WI38 (cell line): ENCODE data around the gene F10.

Experiments used
- H3K4me3 ChIP-seq: 2 replicates; pipeline ENCODE4 v1.5.1; 2011; ENCODE audit warnings: low read depth, mild to moderate bottlenecking, control low read depth, low read length
- TF ChIP-seq, protein P1 (sequence below): IDR thresholded peaks from 2 replicates; pipeline ENCODE4 v1.5.1; 2012; ENCODE audit warnings: low read depth, mild to moderate bottlenecking, control low read depth, low read length

Gene F10

GRCh38 chr13:113126265-113127150 is 3.9 kb downstream of the F10 start:
- TF ChIP-seq, protein P1, sequence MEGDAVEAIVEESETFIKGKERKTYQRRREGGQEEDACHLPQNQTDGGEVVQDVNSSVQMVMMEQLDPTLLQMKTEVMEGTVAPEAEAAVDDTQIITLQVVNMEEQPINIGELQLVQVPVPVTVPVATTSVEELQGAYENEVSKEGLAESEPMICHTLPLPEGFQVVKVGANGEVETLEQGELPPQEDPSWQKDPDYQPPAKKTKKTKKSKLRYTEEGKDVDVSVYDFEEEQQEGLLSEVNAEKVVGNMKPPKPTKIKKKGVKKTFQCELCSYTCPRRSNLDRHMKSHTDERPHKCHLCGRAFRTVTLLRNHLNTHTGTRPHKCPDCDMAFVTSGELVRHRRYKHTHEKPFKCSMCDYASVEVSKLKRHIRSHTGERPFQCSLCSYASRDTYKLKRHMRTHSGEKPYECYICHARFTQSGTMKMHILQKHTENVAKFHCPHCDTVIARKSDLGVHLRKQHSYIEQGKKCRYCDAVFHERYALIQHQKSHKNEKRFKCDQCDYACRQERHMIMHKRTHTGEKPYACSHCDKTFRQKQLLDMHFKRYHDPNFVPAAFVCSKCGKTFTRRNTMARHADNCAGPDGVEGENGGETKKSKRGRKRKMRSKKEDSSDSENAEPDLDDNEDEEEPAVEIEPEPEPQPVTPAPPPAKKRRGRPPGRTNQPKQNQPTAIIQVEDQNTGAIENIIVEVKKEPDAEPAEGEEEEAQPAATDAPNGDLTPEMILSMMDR = no peak

DNA sequence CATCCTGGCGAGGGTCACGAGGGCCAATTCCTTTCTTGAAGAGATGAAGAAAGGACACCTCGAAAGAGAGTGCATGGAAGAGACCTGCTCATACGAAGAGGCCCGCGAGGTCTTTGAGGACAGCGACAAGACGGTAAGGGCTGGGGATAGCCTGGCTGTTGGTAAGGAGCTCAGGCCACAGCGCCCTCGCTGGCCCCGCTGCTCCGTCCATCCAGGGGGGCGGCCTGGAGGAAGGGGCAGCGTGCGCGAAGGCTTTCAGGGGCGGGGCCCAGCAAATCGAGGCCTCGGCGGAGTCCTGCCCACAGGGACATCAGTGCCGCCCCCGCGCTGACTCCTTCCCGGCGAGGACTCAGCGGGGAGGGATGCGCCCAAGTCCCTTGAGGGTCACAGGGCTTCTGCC is 6.9 kb downstream of the F10 start:
- TF ChIP-seq, protein P1 = no peak
- H3K4me3 ChIP-seq = no peak overlapping the region

More at GRCh38 chr13:113126265-113127150, 3.9 kb downstream of the F10 start:
- H3K4me3 ChIP-seq = no peak overlapping the region

DNA sequence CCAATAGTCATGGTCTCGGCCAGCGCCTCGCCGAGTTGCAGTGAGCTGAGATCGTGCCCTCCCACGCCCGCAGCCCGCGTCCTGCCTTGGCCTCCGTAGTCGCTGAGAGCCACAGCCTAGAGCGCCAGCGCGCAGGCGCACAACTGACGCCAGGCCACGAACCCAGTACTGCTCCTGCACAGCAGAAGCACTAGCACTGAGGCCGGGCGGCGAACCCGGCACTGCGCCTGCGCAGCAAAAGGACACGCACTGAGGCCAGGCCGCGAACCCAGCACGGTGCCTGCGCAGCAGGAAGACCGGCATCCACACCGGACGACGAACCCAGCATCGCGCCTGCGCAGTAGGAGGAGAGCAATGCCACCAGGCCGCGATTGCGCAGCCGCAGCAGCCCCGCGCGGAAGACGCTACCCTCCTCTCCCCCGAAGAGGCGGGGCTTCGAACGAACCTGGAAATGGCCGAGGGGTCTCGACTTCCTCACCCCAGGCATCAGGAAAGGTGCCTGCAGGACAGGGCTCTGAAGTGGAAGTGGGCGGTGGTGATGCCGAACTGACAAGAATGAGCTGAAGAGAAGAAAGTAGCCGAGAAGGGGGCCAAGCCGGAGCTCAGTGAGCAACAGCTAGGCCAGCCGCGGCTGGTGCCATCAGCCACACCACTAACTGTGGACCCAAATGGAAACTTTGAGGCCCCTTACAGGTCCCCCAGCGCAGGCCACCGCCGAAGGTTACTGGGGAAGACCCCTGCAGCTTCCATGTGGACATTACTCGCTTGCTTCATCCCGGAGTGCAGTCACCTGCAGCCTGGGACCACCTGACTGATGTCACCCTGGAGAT is 7.5 kb downstream of the F10 start:
- TF ChIP-seq, protein P1 = no peak

DNA sequence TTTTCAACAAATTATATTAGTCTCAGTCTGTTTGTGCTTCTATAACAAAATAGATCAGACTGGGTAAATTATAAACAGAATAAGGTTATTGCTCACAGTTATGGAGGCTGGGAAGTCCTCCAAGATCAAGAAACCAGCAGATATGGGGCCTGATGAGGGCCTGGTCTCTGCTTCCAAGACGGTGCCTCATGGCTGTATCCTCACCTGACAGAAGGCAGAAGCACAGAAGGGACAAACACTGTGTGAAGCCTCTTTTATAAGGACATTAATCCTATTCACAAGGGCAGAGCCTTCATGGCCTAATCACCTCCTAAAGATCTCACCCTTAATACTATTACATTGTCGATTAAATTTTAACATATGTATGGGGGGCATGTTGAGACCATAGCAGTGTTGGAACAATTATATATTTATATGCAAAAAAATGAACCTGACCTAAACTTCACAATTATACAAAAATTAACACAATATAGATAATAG is 12.7 kb downstream of the F10 start:
- TF ChIP-seq, protein P1 = no peak

More for the DNA sequence above, 7.5 kb downstream of the F10 start:
- no peak overlapping the region for H3K4me3 ChIP-seq

DNA sequence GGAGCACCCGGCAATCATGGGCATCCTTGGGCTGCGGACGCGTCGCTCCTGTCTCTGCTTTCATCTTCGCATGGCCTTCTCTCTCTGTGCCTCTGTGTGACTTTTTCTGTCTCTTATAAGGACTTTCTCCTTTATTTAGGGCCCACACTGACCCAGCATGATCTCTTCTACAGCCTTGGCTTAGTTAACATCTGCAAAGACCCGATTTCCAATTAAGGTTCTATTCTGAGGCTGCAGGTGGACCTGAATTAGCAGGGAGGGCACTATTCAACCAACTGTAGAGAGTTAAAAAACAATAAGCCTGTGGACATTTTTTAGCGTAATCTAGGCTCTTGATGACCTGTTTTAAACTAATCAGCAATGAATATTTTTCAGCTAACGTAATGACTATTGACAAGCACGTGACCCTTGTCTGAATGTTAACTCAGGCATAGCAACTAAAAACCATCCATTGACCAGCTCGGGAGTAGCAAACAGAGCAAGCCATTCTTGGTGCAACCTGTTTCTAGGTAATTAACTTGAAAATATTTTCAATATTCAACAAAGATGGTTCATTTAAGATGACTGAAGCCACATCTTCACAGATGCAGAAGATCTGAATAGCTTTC is 15.2 kb downstream of the F10 start:
- H3K4me3 ChIP-seq = no peak overlapping the region
- TF ChIP-seq, protein P1 = no peak

More for the DNA sequence above, 12.7 kb downstream of the F10 start:
- H3K4me3 ChIP-seq = no peak overlapping the region

GRCh38 chr13:113138792-113139551 is 16.4 kb downstream of the F10 start:
- H3K4me3 ChIP-seq = no peak overlapping the region
- TF ChIP-seq, protein P1 = no peak
